Vagina (tissue), 2 donors: Measurements from ENCODE around the gene GPR4. TPM values are rescaled to one million over a fixed set of nuclear protein-coding genes. Genes with fewer than 3 reads are reported as not detected.
"Not testable (repeated sequence)": the region's sequence is repeated elsewhere in the genome, so short reads cannot be mapped to it uniquely, and the experiment has no call there.

Experiments
- DNase-seq, 2 donors: peaks; one replicate each; pipeline ENCODE4 v3.0.0-alpha.2; 2017; ENCODE audit errors: extremely low spot score in 2 of 2
- H3K27ac ChIP-seq: fragments of 200-600 bp; sonication (generic); one replicate; pipeline ENCODE4 v1.5.1; 2019
- H3K27me3 ChIP-seq: fragments of 200-600 bp; sonication (generic); one replicate; pipeline ENCODE4 v1.5.1; 2019
- H3K36me3 ChIP-seq, 2 donors: fragments of 200-600 bp; sonication (generic); one replicate each; pipeline ENCODE4 v1.5.1; 2017 to 2019
- H3K4me1 ChIP-seq: fragments of 200-600 bp; sonication (generic); one replicate; pipeline ENCODE4 v1.5.1; 2019
- H3K4me3 ChIP-seq, 2 donors: fragments of 200-600 bp; sonication (generic); 1 replicate in 1 of 2; 2 replicates in 1 of 2; pipeline ENCODE4 v1.5.1; 2016 to 2019
- H3K9me3 ChIP-seq: fragments of 200-600 bp; sonication (generic); one replicate; pipeline ENCODE4 v1.5.1; 2019
- POLR2A ChIP-seq, 2 donors: fragments of 450-650 bp; IDR thresholded peaks; one replicate each; pipeline ENCODE4 v1.6.1; 2017; ENCODE audit warnings: antibody characterized with exemption in 2 of 2, mild to moderate bottlenecking in 2 of 2, moderate library complexity in 2 of 2
- POLR2AphosphoS5 ChIP-seq, 2 donors: sonication (generic); formaldehyde crosslinking; IDR thresholded peaks; one replicate each; pipeline ENCODE4 v1.9.0; 2017; ENCODE audit warnings: antibody characterized with exemption in 2 of 2, mild to moderate bottlenecking in 2 of 2, low read depth in 1 of 2; ENCODE audit not compliant: insufficient read depth in 1 of 2
- intact Hi-C: fragments of 100-400 bp; cut with DNase I; formaldehyde crosslinking; loops from one replicate; pipeline ENCODE4 v1.15.1; 2023
- total RNA-seq: library from RNA; depleted of rRNA; stranded (reverse); fragments of >200 nt; gene quantifications from one replicate; pipeline ENCODE4 v1.2.3, GENCODE V29; 2016
- TF ChIP-seq, protein P1 (sequence below), 3 experiments: fragments of 450-650 bp in 2 of 3; fragments of 200-600 bp in 1 of 3; sonication (generic) in 1 of 3; IDR thresholded peaks; one replicate each; pipeline ENCODE4 v1.5.1; 2017 to 2019; ENCODE audit warnings: antibody characterized with exemption in 3 of 3, mild to moderate bottlenecking in 2 of 3, moderate library complexity in 2 of 3

The GPR4 gene
- total RNA-seq, 1 donor from 2014 or later: 3.4 TPM

DNA sequence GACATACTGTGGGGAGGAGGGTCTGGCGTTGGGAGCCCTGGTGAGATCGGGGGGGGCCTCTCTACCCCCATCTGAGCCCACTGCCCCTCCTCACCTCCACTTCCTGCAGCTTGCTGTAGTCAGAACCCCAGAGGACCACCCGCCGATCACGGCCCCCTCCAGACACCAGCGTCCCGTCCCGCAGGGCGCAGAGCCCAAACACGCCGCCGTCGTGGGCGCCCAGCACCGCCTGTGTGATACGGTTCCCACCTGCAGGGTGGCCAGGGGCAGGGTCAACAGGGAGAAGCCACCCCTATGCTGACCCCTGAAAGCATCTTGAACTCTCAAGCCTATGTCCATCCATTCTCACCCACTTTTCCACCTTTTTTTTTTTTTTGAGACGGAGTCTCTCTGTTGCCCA is 19.4 kb upstream of the GPR4 start:
- Histone ChIP-seq H3K27me3 (no peaks in the 10 kb centered on the region), H3K36me3 (peaks cover 0 to 61% of the 10 kb centered on the region in 2 donors), H3K9me3 (no peaks in the 10 kb centered on the region), H3K27ac (no peak overlapping the region), H3K4me3 (no peak overlapping the region), H3K4me1 (no peaks in the 10 kb centered on the region)
- TF ChIP-seq POLR2AphosphoS5 (IDR thresholded peaks at IDR 0.05; ENCODE audit: insufficient read depth in 1 of 2, low read depth in 1 of 2) (no peak), POLR2A (IDR thresholded peaks at IDR 0.05) (no peak)
- TF ChIP-seq, protein P1, sequence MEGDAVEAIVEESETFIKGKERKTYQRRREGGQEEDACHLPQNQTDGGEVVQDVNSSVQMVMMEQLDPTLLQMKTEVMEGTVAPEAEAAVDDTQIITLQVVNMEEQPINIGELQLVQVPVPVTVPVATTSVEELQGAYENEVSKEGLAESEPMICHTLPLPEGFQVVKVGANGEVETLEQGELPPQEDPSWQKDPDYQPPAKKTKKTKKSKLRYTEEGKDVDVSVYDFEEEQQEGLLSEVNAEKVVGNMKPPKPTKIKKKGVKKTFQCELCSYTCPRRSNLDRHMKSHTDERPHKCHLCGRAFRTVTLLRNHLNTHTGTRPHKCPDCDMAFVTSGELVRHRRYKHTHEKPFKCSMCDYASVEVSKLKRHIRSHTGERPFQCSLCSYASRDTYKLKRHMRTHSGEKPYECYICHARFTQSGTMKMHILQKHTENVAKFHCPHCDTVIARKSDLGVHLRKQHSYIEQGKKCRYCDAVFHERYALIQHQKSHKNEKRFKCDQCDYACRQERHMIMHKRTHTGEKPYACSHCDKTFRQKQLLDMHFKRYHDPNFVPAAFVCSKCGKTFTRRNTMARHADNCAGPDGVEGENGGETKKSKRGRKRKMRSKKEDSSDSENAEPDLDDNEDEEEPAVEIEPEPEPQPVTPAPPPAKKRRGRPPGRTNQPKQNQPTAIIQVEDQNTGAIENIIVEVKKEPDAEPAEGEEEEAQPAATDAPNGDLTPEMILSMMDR (IDR thresholded peaks at IDR 0.05): no peak
- no peak for DNase-seq
- intact Hi-C loops: no loop called here

DNA sequence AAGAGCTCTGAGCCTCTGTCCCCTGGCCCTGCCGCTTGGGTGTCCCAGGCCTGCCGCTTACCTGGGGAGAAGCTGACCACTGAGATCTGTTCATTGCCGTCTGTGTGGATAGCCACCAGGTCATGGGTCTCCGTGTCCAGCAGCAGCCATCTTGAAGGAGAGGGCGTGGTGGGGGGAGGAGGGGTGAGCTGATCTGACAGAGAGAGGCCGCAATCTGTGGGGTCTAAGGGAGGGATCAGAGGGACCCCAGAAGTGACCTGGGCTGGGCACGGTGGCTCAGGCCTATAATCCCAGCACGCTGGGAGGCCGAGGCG is 14.6 kb upstream of the GPR4 start:
- TF ChIP-seq, protein P1 (IDR thresholded peaks at IDR 0.05): no peak
- no peak for TF ChIP-seq POLR2A (IDR thresholded peaks at IDR 0.05)
- no peak for TF ChIP-seq POLR2AphosphoS5 (IDR thresholded peaks at IDR 0.05; ENCODE audit: insufficient read depth in 1 of 2, low read depth in 1 of 2)
- Histone ChIP-seq H3K36me3 (peaks cover 0 to 59% of the 10 kb centered on the region in 2 donors), H3K27me3 (no peaks in the 10 kb centered on the region), H3K27ac (no peak overlapping the region), H3K9me3 (no peaks in the 10 kb centered on the region), H3K4me3 (no peak overlapping the region), H3K4me1 (peaks cover 17% of the 10 kb centered on the region)
- no peak for DNase-seq
- intact Hi-C loops: no loop called here

DNA sequence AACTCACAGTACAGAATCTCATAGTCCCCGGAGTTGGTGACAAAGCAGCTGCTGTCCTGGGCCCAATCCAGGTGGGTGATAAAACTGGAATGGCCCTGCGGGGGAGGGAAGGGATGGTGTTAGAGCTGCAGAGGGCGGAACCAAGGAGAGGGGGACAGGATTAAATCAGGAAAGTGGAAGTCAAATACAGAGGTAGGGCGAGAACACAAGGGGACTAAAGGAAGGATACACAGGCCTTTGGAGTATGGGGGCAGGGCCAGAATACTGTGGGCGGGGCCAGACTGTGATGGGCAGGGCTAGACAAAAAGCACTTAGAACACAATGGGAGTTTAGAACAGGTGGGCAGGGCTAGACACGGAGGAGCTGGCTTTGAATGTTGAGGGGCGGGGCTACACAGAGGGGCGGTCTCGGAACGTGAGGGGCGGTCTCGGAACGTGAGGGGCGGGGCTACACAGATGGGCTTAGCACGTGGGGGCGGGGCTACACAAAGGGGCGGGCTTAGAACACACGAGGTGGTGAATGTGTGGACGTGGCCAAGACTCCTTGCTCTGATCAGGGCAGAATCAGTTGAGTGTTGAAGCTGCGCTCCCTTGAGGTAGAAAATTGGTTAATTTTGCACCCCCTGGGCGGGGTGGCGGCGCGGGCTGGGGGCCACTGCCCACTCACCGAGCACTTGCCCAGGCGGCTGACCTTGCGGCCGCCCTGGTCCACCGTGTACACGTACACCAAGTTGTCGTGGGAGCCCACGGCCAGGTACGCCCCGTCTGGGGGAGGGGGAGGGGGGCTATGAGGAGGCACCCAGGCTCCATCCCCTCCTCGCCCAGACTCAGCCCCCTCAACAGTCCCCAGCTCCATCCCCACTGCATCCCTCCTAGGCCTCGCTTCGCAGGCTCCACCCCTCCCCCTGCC is 14.0 kb upstream of the GPR4 start:
- no peak overlapping the region for H3K4me3 ChIP-seq
- no peaks in the 10 kb centered on the region for H3K27me3 ChIP-seq
- H3K4me1 ChIP-seq: peaks cover 17% of the 10 kb centered on the region
- H3K36me3 ChIP-seq: peaks cover 0 to 60% of the 10 kb centered on the region in 2 donors
- no peaks in the 10 kb centered on the region for H3K9me3 ChIP-seq
- H3K27ac ChIP-seq: no peak overlapping the region
- DNase-seq: no peak
- TF ChIP-seq, protein P1 (IDR thresholded peaks at IDR 0.05): no peak
- TF ChIP-seq POLR2AphosphoS5 (IDR thresholded peaks at IDR 0.05; ENCODE audit: insufficient read depth in 1 of 2, low read depth in 1 of 2) (no peak), POLR2A (IDR thresholded peaks at IDR 0.05) (no peak)
- intact Hi-C loops: no loop called here

DNA sequence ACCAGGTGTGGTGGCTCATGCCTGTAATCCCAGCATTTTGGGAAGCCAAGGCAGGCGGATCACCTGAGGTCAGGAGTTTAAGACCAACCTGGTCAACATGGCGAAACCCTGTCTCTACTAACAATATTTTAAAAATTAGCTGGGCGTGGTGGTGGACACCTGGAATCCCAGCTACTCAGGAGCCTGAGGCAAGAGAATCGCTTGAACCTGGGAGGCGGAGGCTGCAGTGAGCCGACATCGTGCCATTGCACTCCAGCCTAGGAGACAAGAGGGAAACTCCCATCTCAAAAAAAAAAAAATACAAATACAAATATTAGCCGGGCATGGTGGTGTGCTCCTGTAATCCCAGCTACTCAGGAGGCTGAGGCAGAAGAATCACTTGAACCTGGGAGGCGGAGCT is 13.0 kb upstream of the GPR4 start:
- peak overlapping the region; percentile 68 for H3K27ac ChIP-seq
- H3K27me3 ChIP-seq, DNase-seq, H3K4me3 ChIP-seq, intact Hi-C loops, H3K9me3 ChIP-seq: not testable (repeated sequence)
- H3K36me3 ChIP-seq: peaks cover 0 to 60% of the 10 kb centered on the region in 2 donors
- peaks cover 17% of the 10 kb centered on the region for H3K4me1 ChIP-seq

DNA sequence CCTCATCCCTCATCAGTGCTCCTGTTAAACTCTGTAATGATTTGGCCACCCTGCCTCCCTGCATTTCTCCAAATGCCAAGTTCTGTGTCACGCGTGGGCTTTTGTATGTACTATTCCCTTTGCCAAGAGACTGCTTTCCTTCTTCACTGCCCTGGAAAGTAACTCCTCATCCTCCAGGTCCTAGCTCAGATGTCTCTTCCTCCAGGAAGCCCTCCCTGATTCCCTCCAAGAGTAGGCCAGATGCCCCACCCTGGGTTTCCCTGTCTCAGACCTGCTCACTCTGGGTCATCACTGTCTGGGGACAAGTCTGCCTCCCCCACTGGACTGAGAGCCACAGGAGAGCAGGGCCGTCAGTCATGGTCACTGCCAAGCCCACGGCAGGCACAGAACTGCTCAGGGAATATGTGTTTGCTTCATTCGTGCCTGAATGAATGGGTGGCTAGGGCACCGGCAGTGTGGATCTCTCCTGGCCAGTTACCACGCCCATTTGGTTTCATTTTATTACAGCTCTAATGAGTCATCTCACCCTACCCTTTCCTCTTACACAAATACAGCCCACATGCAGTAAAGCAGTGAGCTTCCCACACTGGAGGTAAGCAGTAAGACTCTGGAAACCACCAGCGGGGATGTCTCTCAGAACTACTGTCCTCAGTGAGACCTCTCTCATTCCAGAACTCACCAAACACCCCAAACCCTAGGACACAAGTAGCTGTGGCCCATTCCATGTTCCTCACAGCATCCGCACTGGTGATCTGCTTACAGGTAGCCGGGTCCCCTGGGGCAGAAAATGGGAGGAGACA is 12.1 kb upstream of the GPR4 start:
- Histone ChIP-seq H3K36me3 (peaks cover 0 to 61% of the 10 kb centered on the region in 2 donors), H3K4me3 (no peak overlapping the region), H3K27me3 (no peaks in the 10 kb centered on the region), H3K9me3 (no peaks in the 10 kb centered on the region), H3K4me1 (peaks cover 17% of the 10 kb centered on the region), H3K27ac (peak overlapping the region; percentile 68)
- intact Hi-C loops: no loop called here
- TF ChIP-seq, protein P1 (IDR thresholded peaks at IDR 0.05): no peak
- TF ChIP-seq POLR2AphosphoS5 (IDR thresholded peaks at IDR 0.05; ENCODE audit: insufficient read depth in 1 of 2, low read depth in 1 of 2): peak in 1 of 2 donors; percentile 79
- DNase-seq: no peak
